Gastrocnemius medialis (tissue), 4 donors: ENCODE results near the gene DPYSL3. TPM values are rescaled to one million over a fixed set of nuclear protein-coding genes. Genes with fewer than 3 reads are reported as not detected.

Experiments used
- ATAC-seq, 2 donors: fragments of 150-250 bp; one replicate each; pipeline ENCODE4 v1.9.1; 2016
- DNase-seq, 2 donors: peaks; one replicate each; pipeline ENCODE4 v3.0.0-alpha.2; 2019
- H3K27ac ChIP-seq, 4 donors: fragments of 200-600 bp; sonication (generic); 1 replicate in 1 of 4; 2 replicates in 3 of 4; pipeline ENCODE4 v1.5.1; 2016 to 2018; ENCODE audit warnings: mild to moderate bottlenecking in 2 of 4, moderate library complexity in 1 of 4
- H3K27me3 ChIP-seq, 3 donors: fragments of 200-600 bp; sonication (generic) in 2 of 3; 1 replicate in 1 of 3; 2 replicates in 2 of 3; pipeline versions ENCODE4 v1.5.1 to v1.6.0; 2016 to 2019; ENCODE audit warnings: mild to moderate bottlenecking in 1 of 3, moderate library complexity in 1 of 3
- H3K36me3 ChIP-seq, 2 donors: fragments of 200-600 bp; sonication (generic) in 1 of 2; one replicate each; pipeline ENCODE4 v1.5.1; 2017 to 2018
- H3K4me1 ChIP-seq, 2 donors: fragments of 200-600 bp; sonication (generic) in 1 of 2; one replicate each; pipeline ENCODE4 v1.5.1; 2016 to 2017; ENCODE audit warnings: mild to moderate bottlenecking in 2 of 2
- H3K4me3 ChIP-seq, 4 donors: fragments of 200-600 bp; sonication (generic) in 3 of 4; 1 replicate in 1 of 4; 2 replicates in 3 of 4; pipeline ENCODE4 v1.5.1; 2016 to 2019; ENCODE audit warnings: mild to moderate bottlenecking in 2 of 4
- H3K9me3 ChIP-seq, 3 donors: fragments of 200-600 bp; sonication (generic) in 2 of 3; 1 replicate in 1 of 3; 2 replicates in 2 of 3; pipeline ENCODE4 v1.5.1; 2016 to 2019
- POLR2A ChIP-seq, 2 donors: fragments of 450-650 bp; IDR thresholded peaks; one replicate each; pipeline ENCODE4 v1.6.1; 2017; ENCODE audit warnings: antibody characterized with exemption in 2 of 2, mild to moderate bottlenecking in 2 of 2, moderate library complexity in 2 of 2
- in situ Hi-C, 4 donors: fragments of 200-750 bp; cut with MboI; loops; one replicate each; pipeline versions ENCODE4 v1.15.0 to v1.8.0; 2017; ENCODE audit warnings: low sequenced_read_pairs in 4 of 4
- intact Hi-C: fragments of 100-400 bp; cut with DNase I; formaldehyde crosslinking; loops from one replicate; pipeline ENCODE4 v1.15.1; 2023; ENCODE audit warnings: low total_unique reads
- total RNA-seq, 4 donors: library from RNA; depleted of rRNA; stranded (reverse); fragments of >200 nt; gene quantifications; one replicate each; pipeline versions ENCODE4 v1.1.0 to v1.2.3, GENCODE V29; 2016
- TF ChIP-seq, protein P1 (sequence below), 5 experiments: fragments of 450-650 bp in 3 of 5; fragments of 200-600 bp in 2 of 5; sonication (generic) in 2 of 5; IDR thresholded peaks in 4 of 5; conservative IDR thresholded peaks in 1 of 5; 1 replicate in 4 of 5; 2 replicates in 1 of 5; pipeline ENCODE4 v1.5.1; 2016 to 2019; ENCODE audit warnings: antibody characterized with exemption in 5 of 5, mild to moderate bottlenecking in 3 of 5, moderate library complexity in 3 of 5

The DPYSL3 gene
- total RNA-seq, 4 donors from 2014 or later = 11.7 to 45.8 (median 26.0) TPM

DNA sequence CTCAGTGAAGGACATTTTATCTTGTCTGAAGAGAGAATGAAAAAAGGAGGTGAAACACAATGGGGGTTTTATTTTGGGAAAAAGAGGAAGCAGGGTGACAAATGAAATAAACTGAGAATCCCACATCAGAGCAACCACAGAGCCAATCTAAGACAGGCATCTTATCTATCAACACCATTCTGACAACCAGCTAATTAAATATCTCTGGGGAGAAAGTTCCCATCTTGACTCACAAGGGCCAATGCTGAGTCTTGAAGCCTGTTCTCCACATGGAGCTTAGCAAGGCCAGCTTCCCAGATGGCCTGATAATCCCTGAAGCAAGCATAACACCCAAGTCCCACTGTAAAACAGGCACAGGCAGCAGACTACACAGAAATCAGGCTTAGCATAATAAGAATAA lies 30.4 kb downstream of the DPYSL3 start:
- in situ Hi-C loops = no loop called here
- Histone ChIP-seq H3K27ac (no peak overlapping the region), H3K36me3 (no peaks in the 10 kb centered on the region), H3K9me3 (no peaks in the 10 kb centered on the region), H3K4me1 (peaks cover 0 to 14% of the 10 kb centered on the region in 2 donors), H3K4me3 (no peak overlapping the region), H3K27me3 (no peaks in the 10 kb centered on the region)
- DNase-seq (no peak), ATAC-seq (no peak)
- TF ChIP-seq, protein P1, sequence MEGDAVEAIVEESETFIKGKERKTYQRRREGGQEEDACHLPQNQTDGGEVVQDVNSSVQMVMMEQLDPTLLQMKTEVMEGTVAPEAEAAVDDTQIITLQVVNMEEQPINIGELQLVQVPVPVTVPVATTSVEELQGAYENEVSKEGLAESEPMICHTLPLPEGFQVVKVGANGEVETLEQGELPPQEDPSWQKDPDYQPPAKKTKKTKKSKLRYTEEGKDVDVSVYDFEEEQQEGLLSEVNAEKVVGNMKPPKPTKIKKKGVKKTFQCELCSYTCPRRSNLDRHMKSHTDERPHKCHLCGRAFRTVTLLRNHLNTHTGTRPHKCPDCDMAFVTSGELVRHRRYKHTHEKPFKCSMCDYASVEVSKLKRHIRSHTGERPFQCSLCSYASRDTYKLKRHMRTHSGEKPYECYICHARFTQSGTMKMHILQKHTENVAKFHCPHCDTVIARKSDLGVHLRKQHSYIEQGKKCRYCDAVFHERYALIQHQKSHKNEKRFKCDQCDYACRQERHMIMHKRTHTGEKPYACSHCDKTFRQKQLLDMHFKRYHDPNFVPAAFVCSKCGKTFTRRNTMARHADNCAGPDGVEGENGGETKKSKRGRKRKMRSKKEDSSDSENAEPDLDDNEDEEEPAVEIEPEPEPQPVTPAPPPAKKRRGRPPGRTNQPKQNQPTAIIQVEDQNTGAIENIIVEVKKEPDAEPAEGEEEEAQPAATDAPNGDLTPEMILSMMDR (IDR thresholded peaks at IDR 0.05 in 4 of 5, conservative IDR thresholded peaks at IDR 0.05 in 1 of 5) = no peak
- no peak for TF ChIP-seq POLR2A (IDR thresholded peaks at IDR 0.05)
- intact Hi-C loops = no loop called here

GRCh38 chr5:147474140-147474539 lies 35.7 kb downstream of the DPYSL3 start:
- Histone ChIP-seq H3K4me3 (no peak overlapping the region), H3K4me1 (no peaks in the 10 kb centered on the region), H3K36me3 (no peaks in the 10 kb centered on the region), H3K27ac (no peak overlapping the region), H3K9me3 (no peaks in the 10 kb centered on the region), H3K27me3 (no peaks in the 10 kb centered on the region)
- intact Hi-C loops (no loop called here), in situ Hi-C loops (loop anchor here in 1 of 4 donors (25.0 kb wide), 1 partner anchor 88 kb away; no protein-coding TSS in a partner anchor)
- TF ChIP-seq, protein P1 (IDR thresholded peaks at IDR 0.05 in 4 of 5, conservative IDR thresholded peaks at IDR 0.05 in 1 of 5) = no peak
- TF ChIP-seq POLR2A (IDR thresholded peaks at IDR 0.05) = no peak
- DNase-seq (no peak), ATAC-seq (no peak)

DNA sequence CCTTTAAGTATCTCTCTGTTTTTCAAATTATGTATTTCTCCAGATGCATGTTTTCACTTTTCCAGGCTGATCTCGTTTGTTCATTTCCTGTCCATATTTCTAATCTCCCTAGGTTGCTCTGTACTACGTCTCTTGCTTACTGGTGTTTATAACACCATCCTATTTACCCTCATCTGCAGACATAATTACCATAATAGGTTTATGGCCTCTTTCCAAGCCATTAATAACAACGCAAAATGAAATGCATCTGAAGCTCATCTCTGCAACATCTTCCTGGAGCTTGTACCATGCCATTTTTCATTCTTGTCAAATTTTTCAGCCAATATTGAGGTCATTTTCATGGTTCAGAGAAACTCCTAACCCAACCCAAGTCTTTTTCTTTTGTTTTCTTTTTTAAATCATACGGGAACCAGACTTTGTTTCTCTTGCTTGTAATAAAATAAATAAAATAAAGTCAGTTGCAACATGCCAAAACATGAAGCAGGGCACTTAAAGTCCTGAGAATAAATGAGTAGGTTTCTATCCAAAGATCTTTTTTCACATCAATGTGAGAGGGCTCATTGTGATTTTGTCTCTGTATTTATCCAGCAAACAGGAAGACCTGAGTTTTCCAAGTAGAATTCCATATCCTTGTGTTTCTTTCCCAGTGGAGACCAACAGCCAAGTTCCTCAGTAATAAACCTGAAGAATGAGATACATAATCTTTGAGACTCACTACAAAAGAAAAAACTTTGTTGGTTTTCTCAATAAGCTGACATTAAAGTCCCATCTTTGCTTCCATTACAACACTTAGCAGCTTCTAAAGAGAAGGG lies 37.0 kb downstream of the DPYSL3 start:
- Histone ChIP-seq H3K4me1 (no peaks in the 10 kb centered on the region), H3K4me3 (no peak overlapping the region), H3K9me3 (no peaks in the 10 kb centered on the region), H3K36me3 (no peaks in the 10 kb centered on the region), H3K27me3 (no peaks in the 10 kb centered on the region), H3K27ac (peak overlapping the region in 3 of 4 donors; percentile 2 to 10 (median 4))
- ATAC-seq (no peak), DNase-seq (no peak)
- TF ChIP-seq POLR2A (IDR thresholded peaks at IDR 0.05) = no peak
- TF ChIP-seq, protein P1 (IDR thresholded peaks at IDR 0.05 in 4 of 5, conservative IDR thresholded peaks at IDR 0.05 in 1 of 5) = no peak
- intact Hi-C loops (no loop called here), in situ Hi-C loops (loop anchor here in 1 of 4 donors (25.0 kb wide), 1 partner anchor 89 kb away; no protein-coding TSS in a partner anchor)

- Histone ChIP-seq H3K27ac (no peak overlapping the region), H3K27me3 (no peaks in the 10 kb centered on the region), H3K4me3 (no peak overlapping the region), H3K36me3 (no peaks in the 10 kb centered on the region), H3K4me1 (peaks cover 12 to 14% of the 10 kb centered on the region in 2 donors), H3K9me3 (no peaks in the 10 kb centered on the region)
- intact Hi-C loops = no loop called here
- ATAC-seq (no peak), DNase-seq (no peak)
- TF ChIP-seq, protein P1 (IDR thresholded peaks at IDR 0.05 in 4 of 5, conservative IDR thresholded peaks at IDR 0.05 in 1 of 5) = no peak
- no peak for TF ChIP-seq POLR2A (IDR thresholded peaks at IDR 0.05)
- in situ Hi-C loops = loop anchor here in 1 of 4 donors (25.0 kb wide), 1 partner anchor 94 kb away; no protein-coding TSS in a partner anchor
Observed at GRCh38 chr5:147467973-147468508, 41.8 kb downstream of the DPYSL3 start.
